CD4-positive, alpha-beta T cell treated with Interleukin-6 for 4 hours (primary cell): Measurements from ENCODE around the gene NPEPL1.
"Not testable (repeated sequence)": the region's sequence is repeated elsewhere in the genome, so short reads cannot be mapped to it uniquely, and the experiment has no call there.

Experiments
- DNase-seq: peaks from one replicate; pipeline ENCODE4 v3.0.0-alpha.2; 2020; ENCODE audit warnings: mixed read lengths

NPEPL1 gene

DNA sequence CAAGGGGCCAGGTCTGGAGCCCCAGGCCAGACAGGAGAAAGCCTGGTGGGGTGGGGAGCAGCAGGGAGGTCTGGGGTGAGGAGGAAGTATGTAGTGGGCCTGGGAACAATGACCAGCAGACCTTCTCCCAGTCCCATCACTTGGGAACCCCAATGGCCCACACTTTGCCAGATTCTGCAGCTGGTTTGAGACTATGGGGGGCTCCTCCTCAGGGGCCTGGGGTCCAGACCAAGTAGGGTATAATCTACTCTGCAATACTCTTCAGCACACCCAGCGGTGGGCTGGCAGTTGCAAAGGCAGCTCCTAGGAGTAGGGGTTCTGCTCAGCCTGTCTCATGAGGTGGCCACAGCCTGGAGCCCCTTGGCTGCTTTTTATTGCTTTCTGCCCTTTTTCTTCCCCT lies 52.8 kb downstream of the NPEPL1 start:
- DNase-seq: no peak

DNA sequence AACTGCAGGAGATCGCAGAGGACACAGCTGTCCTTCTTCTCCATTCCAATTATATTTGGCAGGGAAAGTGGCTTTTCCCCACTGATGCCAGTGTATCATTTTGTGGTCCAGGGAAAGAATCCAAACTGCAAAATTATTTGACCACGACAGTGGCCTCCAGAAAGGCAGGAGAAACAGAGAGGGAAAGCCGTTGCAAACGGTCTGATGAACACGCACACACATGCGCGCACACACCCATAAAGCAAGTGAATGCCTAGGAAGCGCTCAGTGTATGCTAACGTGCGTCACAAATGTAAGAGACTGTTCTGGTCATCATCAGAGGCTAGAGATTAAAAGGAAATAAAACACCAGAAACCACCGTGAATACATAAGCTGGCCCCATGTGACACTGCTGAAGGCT lies 54.0 kb downstream of the NPEPL1 start:
- no peak for DNase-seq

DNA sequence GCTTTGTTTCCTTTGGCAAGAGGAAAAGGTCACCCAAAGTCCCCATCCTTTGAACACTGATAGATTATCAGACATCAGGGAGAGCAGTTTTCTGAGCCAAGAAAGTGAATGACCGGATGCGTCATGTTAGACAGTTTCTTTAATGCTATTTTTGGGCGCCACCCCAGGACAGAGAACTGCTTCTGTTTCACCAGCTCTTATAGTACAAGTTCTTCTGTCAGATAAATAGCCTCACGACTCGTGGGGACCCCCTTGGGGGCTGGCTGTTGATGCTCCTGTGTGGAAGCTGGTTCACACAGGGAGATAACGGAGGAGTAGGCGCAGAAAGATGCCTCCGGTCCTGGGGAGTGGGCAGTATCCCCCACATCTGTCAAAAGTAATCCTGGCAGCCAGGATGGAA lies 54.6 kb downstream of the NPEPL1 start:
- DNase-seq: no peak

DNA sequence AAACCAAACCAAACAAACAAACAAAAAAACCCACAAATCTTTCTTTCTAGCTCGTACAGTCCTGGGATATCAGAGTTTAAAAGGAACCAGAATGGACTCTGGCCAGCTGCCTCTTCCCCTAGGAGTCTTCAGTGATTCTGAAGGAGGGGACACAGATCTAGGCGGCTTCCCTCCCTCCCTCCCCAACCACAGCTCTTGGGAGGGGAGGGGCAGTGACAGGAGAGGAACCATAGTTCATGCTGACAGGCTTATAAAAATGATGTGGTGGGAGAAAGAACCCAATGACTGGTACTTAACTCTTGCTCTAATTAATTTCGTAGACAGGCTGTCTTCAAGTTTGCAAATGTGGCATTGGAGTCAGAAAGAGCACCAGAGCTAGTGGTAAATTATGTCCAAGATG lies 56.0 kb downstream of the NPEPL1 start:
- DNase-seq: no peak

DNA sequence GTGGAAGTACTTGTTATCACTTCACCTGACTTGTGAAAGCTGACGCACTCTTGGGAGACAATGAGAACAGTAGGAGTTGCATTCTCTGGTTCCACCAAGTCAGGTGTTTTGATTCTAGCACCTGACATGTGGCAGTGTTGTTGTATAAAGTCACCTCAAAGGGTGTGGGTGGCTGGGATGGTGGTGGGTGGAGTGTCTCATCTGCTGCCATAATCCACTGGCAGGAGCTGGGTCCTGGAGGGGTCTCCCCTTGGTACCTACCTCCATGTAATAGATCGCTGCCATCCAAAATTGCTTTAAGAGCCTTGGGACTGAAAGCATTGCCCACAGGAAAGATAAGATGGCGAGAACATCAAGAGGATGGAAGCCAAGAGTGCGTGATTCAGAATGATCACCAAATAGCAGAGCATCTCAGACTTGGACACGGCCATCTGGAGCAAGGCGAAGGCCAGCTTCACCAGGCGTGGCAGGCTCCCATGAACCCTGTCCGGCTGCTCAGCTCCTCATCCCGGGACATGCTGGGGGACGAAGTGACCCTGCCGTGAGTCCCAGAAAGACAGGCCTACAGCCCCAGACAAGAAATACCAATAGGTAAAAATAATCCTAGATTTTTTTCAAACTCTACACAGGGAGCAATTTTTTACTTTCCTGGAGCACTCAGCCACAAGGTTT lies 56.6 kb downstream of the NPEPL1 start:
- no peak for DNase-seq

DNA sequence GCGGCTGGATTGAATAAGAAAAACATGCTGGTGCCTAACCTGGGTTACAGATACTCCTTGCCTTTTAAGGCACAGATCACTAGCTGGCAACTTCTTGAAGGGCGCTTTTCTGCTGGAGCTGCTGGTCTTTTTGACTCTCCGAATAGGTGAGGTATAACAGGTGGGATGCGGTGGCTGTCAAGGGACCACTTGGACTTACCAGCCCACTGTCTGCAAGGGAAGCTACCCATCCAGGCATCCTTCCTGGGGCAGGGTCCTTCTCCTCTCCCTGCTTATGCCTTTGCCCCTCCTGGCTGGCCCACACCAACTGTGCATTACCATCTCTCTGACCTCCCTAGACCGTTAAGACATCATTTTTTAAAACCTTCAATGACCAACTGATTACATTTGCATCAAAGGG lies 57.4 kb downstream of the NPEPL1 start:
- no peak for DNase-seq

DNA sequence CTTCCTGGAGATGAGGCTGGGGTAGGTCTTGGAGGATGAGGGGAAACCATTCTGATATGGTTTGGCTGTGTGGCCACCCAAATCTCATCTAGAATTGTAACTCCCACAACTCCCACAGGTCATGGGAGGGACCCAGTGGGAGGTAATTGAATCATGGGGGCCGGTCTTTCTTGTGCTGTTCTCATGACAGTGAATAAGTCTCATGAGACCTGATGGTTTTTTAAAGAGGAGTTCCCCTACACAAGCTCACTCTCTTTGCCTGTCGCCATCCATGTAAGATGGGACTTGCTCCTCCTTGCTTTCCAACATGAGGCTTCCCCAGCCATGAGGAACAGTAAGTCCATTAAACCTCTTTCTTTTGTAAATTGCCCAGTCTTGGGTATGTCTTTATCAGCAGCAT lies 58.1 kb downstream of the NPEPL1 start:
- not testable (repeated sequence) for DNase-seq

DNA sequence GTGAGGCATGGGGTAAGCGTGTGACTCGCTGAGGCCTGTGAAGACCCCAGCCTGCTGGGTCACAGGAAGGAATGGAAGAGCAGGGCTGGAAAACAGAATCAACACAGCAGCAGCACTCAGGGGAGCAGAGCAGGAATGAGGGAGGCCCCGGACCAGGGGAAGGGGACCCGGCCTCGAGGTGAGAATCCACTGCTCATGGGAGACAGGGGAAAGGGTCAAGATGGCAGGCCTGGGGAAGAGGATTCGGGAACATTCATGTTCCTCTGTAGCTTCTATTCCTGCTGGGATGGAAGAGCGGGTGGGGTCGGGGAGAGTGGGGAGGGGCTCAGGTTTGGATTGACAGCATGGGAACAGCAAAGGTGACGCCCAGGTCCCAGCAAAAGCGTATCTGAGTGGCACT lies 59.4 kb downstream of the NPEPL1 start:
- DNase-seq: no peak

DNA sequence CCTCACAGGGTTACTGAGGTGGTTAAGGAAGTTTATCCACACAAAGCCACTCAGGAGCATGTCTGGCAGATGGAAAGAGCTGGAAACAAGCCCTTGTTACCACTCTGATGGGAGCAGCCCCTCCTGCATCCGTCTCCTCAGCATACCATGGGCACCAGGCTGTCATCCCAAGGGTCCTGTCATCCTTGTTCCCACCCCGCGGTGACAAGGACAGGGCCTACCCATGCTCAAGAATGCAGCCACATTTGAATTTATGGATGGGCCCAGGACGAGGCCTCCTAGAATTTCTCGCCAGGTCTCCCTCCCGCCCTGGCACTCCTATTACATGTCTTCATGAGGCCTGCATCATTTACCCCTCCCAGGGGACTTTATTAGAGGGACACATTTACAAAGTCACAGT lies 60.0 kb downstream of the NPEPL1 start:
- no peak for DNase-seq

DNA sequence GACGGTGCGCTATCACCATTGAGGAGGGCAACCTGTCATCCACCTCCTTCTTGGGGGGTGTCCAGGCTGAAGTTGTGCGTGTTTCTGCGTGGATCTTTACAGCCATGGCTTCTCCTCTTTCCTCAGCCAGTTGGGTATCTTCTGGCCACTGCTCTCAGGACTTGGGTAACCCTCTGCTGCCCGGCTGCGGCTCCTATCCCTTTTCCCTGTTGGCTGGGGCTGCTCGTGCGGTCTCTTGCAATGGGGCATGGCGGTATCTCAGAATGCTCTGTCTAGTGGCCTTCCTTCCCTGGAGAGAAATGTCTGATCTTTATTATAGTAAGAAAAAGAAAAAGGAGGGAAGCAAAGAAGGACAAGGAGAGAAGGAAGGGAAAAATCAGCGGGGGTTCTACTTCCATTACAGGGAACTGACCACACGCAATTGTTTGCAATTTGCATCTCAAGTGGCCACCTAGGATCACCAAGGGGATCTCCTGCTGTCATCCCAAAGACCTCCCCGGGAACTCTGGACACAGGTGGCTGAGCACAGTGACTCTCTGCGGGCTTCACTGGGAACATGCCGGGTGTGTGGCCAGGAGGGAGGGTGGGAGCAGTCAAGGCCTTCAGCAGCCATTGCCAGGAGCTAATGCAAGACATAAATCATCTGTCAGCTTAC lies 60.8 kb downstream of the NPEPL1 start:
- no peak for DNase-seq

DNA sequence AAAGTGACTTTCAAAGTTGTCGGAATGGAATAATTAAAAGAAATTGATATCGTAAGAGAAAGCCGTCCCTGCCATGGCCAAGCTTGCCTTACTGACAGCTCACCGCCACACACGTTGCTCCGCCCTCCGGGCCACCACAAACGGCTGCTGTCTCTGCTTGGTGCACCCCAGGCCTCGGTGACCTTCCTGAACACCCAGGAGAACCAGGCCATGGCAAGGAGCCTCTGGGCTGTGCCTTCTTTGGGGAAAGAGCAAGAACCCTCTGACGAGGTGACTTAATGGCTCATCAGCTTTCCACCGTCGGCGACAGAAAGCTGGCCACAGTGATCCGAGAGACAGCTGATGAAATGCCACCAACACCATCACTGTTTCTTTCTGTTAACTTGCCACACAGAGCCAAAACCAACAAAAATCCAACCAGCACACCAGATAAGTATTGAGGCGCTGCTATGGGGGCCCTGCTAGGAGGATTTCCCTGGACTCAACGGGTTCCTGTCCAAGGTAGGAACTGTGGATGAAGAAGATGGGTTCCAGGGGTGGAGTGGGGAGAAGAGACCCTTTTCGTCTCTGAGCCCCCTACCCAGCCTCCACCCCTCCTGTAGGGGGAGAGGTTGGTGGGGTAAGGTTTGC lies 61.4 kb downstream of the NPEPL1 start:
- no peak for DNase-seq

DNA sequence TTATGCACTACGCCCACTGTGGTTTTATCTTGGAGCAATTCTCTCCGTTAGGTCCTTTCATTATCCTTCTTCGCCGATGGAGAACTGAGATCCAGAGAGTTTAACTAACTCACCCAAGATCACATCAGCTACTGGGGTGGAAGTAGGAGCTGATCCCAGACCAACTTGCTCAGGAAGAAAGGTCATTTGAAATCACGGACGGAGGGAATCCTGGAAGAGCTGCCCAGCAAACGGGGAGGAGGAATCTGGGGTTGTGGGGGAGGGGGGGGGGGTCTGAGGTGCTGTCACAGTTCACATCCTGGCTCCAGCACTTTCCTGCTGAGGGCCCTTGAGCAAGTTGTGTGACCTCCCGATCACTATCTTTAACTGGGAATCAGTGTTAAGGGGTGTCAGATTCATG lies 62.0 kb downstream of the NPEPL1 start:
- no peak for DNase-seq

DNA sequence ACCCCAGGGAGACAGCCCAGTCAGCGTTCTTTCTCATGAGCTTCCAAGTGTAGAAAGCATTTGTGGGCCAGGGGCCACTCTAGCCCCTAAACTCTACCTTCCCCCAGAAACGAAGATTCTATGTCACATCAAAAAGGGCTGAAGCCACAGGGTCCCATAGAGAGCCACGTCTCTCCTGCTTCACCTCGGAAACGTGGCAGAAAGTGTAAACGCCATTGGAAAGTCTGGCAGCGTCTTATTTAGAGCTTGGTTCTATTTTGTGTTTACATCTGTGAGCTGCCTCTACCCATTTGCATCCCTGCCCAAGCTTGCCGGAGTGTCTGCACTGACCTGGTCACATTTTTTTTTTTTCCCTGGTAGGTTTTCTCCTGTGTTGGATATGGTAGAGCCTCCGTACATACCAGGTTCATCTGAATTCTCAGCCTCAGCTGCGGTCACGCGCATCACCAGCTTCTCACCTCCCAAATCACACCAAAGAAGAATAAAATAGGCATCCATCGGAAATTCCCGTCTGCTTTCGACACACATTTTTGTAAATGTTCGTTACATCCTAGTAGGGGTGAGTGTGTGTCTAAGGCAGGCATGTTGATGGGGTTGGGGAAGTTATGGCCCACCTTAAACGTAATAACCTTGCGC lies 62.6 kb downstream of the NPEPL1 start:
- DNase-seq: no peak

DNA sequence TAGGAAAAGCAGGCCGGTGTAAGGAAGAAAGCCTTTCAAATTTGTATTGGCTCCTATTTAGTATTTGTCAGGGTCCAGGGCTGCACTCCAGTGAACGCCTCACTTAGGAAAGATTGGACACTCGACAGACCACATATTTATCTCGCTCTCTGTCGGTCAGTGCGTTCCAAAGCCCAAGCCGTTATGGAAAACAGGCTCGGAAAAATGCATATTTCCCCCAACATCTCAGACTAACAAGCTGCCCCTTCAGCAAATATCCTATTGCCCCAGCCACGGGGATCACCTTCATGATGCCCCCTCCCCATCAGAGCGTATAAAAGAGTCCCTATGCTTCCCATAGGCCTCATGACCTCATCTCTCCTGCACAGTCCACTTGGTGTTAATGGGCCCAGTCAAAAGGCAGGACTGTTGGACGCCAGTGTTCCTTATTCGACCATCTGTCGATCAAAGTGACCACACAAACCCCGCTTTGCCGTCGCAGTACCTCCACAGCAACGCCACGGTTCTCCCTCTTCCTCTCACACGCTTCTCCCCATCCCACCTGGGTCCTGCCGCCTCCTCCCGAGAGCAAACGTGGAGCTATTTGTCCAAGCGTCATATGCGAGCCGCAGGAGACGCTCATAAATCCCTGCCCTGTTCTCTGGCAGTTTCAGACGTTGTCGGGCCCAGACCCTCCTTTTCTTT lies 63.3 kb downstream of the NPEPL1 start:
- DNase-seq: no peak

DNA sequence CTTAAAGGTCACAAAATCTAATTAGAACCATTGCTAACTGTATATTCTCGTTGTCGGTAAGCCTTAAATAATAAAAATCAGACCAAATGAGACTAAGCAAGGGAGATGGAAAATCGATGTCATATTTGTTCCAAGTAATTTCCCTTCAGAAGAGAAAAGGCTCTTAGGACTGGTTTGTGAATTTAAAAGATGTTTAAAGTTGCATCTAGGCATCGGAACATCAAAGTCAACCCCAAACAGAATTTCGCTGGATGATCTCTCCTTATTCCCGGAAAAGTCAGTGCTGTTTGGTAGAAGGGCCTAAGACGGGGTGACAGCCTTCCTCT lies 63.8 kb downstream of the NPEPL1 start:
- DNase-seq: no peak

DNA sequence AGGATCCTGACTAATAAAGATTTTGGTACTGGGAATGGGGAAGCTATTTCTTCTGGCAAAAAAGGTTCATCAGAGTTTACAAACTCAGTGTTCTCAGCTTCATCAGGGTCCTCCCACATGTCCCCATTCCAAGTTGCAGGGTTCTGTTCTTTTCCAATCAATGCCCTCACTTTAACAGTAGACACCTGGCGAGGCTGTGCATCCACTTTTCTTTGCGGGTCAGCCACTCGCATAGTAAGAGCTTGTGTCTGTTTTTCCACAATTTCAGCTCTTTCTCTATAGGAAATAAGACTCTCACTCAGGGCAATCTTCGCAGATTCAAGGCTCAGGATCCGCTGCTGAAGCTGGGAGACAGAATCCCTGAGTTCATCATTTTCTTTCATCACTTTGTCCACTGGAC lies 65.0 kb downstream of the NPEPL1 start:
- DNase-seq: not testable (repeated sequence)

DNA sequence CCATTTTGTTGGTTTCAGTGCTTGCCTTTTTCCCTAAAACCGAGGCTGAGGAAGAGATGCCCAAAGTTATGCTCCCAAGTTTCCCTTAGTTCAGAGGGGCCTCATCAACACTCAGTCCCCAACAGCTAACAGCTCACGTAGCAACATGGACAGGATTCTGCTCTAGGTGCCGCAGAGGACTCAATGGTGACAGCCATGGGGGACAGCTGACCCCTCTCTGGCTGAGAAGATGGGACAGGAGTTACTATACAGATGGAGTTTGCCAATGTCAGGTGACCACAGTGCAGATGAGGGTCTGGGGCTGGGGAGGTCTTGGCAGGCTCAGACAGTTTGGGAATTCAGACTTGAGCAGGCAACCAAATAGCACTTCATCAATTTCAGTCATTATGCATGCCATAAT lies 67.3 kb downstream of the NPEPL1 start:
- no peak for DNase-seq

DNA sequence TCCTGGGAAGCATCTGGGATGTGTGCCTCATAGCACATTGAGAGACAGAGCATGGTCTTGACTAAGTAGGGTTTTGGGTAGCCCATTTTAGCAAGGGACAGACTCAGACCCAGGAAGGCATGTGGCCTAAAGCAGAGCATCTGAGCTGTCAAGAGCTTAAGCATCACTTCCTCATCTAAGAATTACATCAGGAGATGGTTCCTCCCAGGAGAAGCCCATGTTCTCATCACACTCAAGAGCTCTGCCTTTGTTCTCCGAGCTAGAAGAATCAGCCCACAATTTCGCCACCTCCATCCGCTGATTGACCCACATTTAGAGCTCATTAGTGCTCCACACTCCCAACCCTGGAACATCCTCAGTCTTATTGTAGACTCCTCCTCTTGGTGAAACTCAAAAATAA lies 68.3 kb downstream of the NPEPL1 start:
- no peak for DNase-seq

DNA sequence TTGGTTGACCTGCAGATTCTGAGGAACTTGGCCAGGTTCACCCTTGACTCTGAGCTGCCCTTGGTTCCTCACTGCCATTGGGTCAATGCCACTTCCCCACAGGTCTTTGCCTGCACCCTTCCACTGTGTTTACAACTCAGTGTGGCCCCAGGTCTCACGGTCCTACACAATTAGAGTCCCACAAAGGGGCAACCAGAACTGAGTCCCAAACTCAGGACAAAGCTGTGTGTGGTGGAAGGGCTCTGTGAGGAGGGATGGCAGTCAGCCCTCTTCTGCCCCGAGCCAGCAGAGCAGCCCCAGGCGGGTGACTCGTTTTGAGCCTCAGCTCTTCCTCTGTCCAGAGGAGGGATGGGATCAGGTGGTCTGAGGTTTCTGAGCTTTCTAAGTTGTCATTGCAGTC lies 69.5 kb downstream of the NPEPL1 start:
- DNase-seq: no peak

DNA sequence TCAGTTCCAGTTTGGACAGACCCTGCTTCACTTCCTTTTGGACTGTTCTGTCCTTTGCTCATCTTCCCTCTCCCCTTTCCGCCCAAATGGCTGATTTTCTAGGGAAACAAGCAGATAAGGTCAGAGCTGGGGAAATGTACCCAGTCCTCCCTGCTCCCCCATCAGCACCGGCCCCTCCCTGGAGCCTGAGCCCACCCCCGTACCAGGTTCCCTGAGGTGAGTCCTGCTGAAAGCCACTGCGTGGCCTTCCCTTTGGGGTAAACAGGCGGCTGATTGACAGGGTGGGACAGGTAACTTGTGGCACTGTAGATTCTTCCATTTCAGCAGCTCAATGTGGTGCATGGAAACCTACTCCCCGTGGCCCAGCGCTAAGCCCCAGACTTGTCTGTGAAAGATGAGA lies 70.5 kb downstream of the NPEPL1 start:
- DNase-seq: no peak
